A549 (cell line): ENCODE measurements around the gene SYNPR. TPM values are rescaled to one million over a fixed set of nuclear protein-coding genes. Genes with fewer than 3 reads are reported as not detected.

Source experiments
- ATAC-seq, 2 experiments: fragments of 200-7000 bp in 1 of 2; fragments of >200 bp in 1 of 2; cut with Nextera tagmentation in 1 of 2; cut with Tn5 transposase in 1 of 2; 3 replicates each; pipeline versions ENCODE4 v1.8.0 to v1.9.1; 2018 to 2020; ENCODE audit warnings: mild to moderate bottlenecking in 1 of 2, moderate library complexity in 1 of 2
- CTCF ChIA-PET: fragments of 300-600 bp; sonication (Branson Sonifier 250); formaldehyde crosslinking; extraction: SDS; loops from one replicate; lab custom pipeline; 2021; ENCODE audit warnings: antibody characterized with exemption, inconsistent platforms; lab: Yijun Ruan, JAX
- POLR2A ChIA-PET: fragments of 350-600 bp; formaldehyde crosslinking; extraction: SDS; loops from one replicate; lab custom pipeline; 2021; ENCODE audit warnings: antibody characterized with exemption, inconsistent platforms; lab: Yijun Ruan, JAX
- DNase-seq, 2 experiments: peaks; one replicate each; pipeline versions ENCODE4 v3.0.0 to v3.0.0-alpha.2; 2011 to 2016; ENCODE audit warnings: low read depth in 1 of 2, low spot score in 1 of 2
- FAIRE-seq: peaks from 2 replicates; lab custom pipeline; 2011; peaks lifted over from hg19 to GRCh38; lab: Jason Lieb, UNC
- H3K27ac ChIP-seq, 2 experiments: fragments of >200 bp; sonication (Bioruptor Twin); formaldehyde crosslinking; 3 replicates each; pipeline ENCODE4 v1.5.1; 2016 to 2017
- H3K4me1 ChIP-seq: fragments of >200 bp; sonication (Bioruptor Twin); formaldehyde crosslinking; 3 replicates; pipeline ENCODE4 v1.6.1; 2016
- H3K4me2 ChIP-seq: fragments of >200 bp; sonication (Bioruptor Twin); formaldehyde crosslinking; 3 replicates; pipeline ENCODE4 v1.6.1; 2016
- H3K4me3 ChIP-seq: fragments of >200 bp; sonication (Bioruptor Twin); formaldehyde crosslinking; 3 replicates; pipeline ENCODE4 v1.5.1; 2016
- H3K9me3 ChIP-seq: fragments of >200 bp; sonication (Bioruptor Twin); formaldehyde crosslinking; 3 replicates; pipeline ENCODE4 v1.6.1; 2016
- BHLHE40 ChIP-seq: IDR thresholded peaks from 2 replicates; pipeline ENCODE4 v1.6.1; 2012; ENCODE audit warnings: low read depth, low read length, inconsistent platforms
- CEBPB ChIP-seq, 2 experiments: fragments of >200 bp in 1 of 2; sonication (Bioruptor Twin) in 1 of 2; formaldehyde crosslinking in 1 of 2; IDR thresholded peaks; 2 replicates each; pipeline ENCODE4 v1.6.1; 2012 to 2016
- CHD2 ChIP-seq: fragments of 150-350 bp; IDR thresholded peaks from 2 replicates; pipeline ENCODE4 v1.6.1; 2014; ENCODE audit warnings: low read length; ENCODE audit not compliant: partially characterized antibody
- FOSB ChIP-seq: fragments of 250-450 bp; sonication (Bioruptor Pico); IDR thresholded peaks from 2 replicates; pipeline ENCODE4 v1.5.0; 2020; ENCODE audit warnings: mild to moderate bottlenecking, moderate library complexity
- FOSL2 ChIP-seq, 2 experiments: fragments of 450-650 bp in 1 of 2; fragments of >200 bp in 1 of 2; sonication (Bioruptor Twin) in 1 of 2; formaldehyde crosslinking; IDR thresholded peaks; 2 replicates each; pipeline versions ENCODE4 v1.5.0 to v1.6.1; 2016 to 2020; ENCODE audit warnings: mild to moderate bottlenecking in 1 of 2, moderate library complexity in 1 of 2
- HDAC2 ChIP-seq: fragments of 200-600 bp; sonication (generic); IDR thresholded peaks from 2 replicates; pipeline ENCODE4 v1.6.1; 2016
- HEYL ChIP-seq: fragments of 250-450 bp; sonication (Bioruptor Pico); IDR thresholded peaks from 2 replicates; pipeline ENCODE4 v1.8.0; 2021; ENCODE audit warnings: mild to moderate bottlenecking, moderate library complexity
- JUNB ChIP-seq: fragments of >200 bp; sonication (Bioruptor Twin); formaldehyde crosslinking; IDR thresholded peaks from 2 replicates; pipeline ENCODE4 v1.6.1; 2016
- KDM1A ChIP-seq: fragments of 200-600 bp; sonication (generic); IDR thresholded peaks from 2 replicates; pipeline ENCODE4 v1.6.1; 2016; ENCODE audit warnings: low read depth, mild to moderate bottlenecking
- MYC ChIP-seq: IDR thresholded peaks from 2 replicates; pipeline ENCODE4 v1.6.1; 2012; ENCODE audit warnings: mild to moderate bottlenecking, inconsistent platforms, low read length, improper control_type of control experiment, borderline replicate concordance
- NFE2L2 ChIP-seq: fragments of 150-350 bp; conservative IDR thresholded peaks from 2 replicates; pipeline ENCODE4 v1.6.1; 2014; ENCODE audit warnings: low read length
- NPAS2 ChIP-seq: fragments of 250-450 bp; sonication (Bioruptor Pico); IDR thresholded peaks from 2 replicates; pipeline ENCODE4 v1.8.0; 2022; ENCODE audit warnings: mild to moderate bottlenecking, moderate library complexity, borderline replicate concordance
- NR3C1 ChIP-seq: fragments of >200 bp; sonication (Bioruptor Twin); formaldehyde crosslinking; IDR thresholded peaks from 3 replicates; pipeline ENCODE4 v1.6.1; 2017
- POLR2AphosphoS2 ChIP-seq: conservative IDR thresholded peaks from 2 replicates; pipeline ENCODE4 v1.6.1; 2012; ENCODE audit warnings: low read length, improper control_type of control experiment, inconsistent platforms
- RAD21 ChIP-seq, 2 experiments: fragments of >200 bp in 1 of 2; sonication (Bioruptor Twin) in 1 of 2; formaldehyde crosslinking in 1 of 2; IDR thresholded peaks in 1 of 2; conservative IDR thresholded peaks in 1 of 2; 2 replicates in 1 of 2; 3 replicates in 1 of 2; pipeline ENCODE4 v1.6.1; 2012 to 2018; ENCODE audit warnings: inconsistent platforms in 1 of 2
- RCOR1 ChIP-seq: fragments of 150-350 bp; IDR thresholded peaks from 2 replicates; pipeline ENCODE4 v1.6.1; 2014; ENCODE audit warnings: antibody characterized with exemption, low read length, low read depth
- REST ChIP-seq: fragments of 200-600 bp; sonication (generic); IDR thresholded peaks from 2 replicates; pipeline ENCODE4 v1.6.1; 2016; ENCODE audit warnings: antibody characterized with exemption, mild to moderate bottlenecking, moderate library complexity
- RNF2 ChIP-seq: fragments of 200-600 bp; sonication (generic); IDR thresholded peaks from 2 replicates; pipeline ENCODE4 v1.6.1; 2016; ENCODE audit warnings: low read depth, mild to moderate bottlenecking, antibody characterized with exemption, moderate library complexity, borderline replicate concordance
- SMC3 ChIP-seq: fragments of >200 bp; sonication (Bioruptor Twin); formaldehyde crosslinking; IDR thresholded peaks from 3 replicates; pipeline ENCODE4 v1.6.1; 2018; ENCODE audit warnings: inconsistent platforms
- TFCP2L1 ChIP-seq: fragments of 250-450 bp; sonication (Bioruptor Pico); IDR thresholded peaks from 2 replicates; pipeline ENCODE4 v1.5.0; 2021; ENCODE audit warnings: mild to moderate bottlenecking
- ZC3H11A ChIP-seq: fragments of 450-650 bp; IDR thresholded peaks from 2 replicates; pipeline ENCODE4 v1.6.1; 2014; ENCODE audit warnings: antibody characterized with exemption, mild to moderate bottlenecking
- ZSCAN20 ChIP-seq: fragments of 250-450 bp; sonication (Bioruptor Pico); IDR thresholded peaks from 2 replicates; pipeline ENCODE4 v1.8.0; 2022; ENCODE audit warnings: mild to moderate bottlenecking, moderate library complexity
- WGBS: methylation state at CpG from one replicate; pipeline ENCODE4 v1.1.6; 2017; ENCODE audit errors: missing lambda C conversion rate; 5-methylcytosine and 5-hydroxymethylcytosine counted together
- polyA plus RNA-seq, 4 experiments: library from polyadenylated mRNA; depleted of rRNA in 3 of 4; stranded (reverse); fragments of >200 nt; fragmentation: RNase III in 1 of 4; extraction: RNeasy Plus Mini Kit Qiagen cat#74134 plus additional on column Dnase treatment in 1 of 4; gene quantifications; 2 replicates in 3 of 4; 3 replicates in 1 of 4; pipeline ENCODE4 v1.2.3, GENCODE V29; 2011 to 2017

The SYNPR gene
- polyA plus RNA-seq, 2 of the 4 experiments (the other 2 are of a cell fraction), result not detected

DNA sequence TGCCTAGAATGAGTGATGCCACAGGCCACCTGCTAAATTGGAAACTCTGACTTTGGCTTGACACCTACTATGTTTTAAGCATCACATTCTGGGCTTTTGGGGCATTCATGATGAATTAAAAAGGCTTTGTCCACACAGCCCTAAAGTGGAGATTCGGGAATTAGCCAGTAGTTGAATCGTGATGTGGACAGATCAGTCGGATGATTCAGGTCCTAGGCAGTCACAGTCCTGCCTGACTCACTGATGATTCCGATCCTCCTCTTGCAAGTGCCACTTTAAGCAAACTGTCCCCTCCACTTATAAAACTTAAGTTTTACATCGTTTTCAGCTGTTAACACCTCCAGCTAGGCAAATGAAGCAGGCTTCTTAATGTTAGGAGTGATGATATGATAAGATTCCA is 75.3 kb downstream of the SYNPR start:
- CTCF ChIA-PET, result interaction anchor here (3.1 kb wide), 1 partner anchor 465 kb away, joined by 12 read pairs; the partner anchor contains the start of gene C3orf49
- H3K4me2 ChIP-seq, result no peak overlapping the region
- WGBS, result 1% methylated on average over 5 of the region's 5 CpGs
- H3K4me3 ChIP-seq, result no peak overlapping the region
- FAIRE-seq (no peak), DNase-seq (no peak), ATAC-seq (no peak)
- TF ChIP-seq CHD2 (no peak), HDAC2 (no peak), RNF2 (no peak), FOSL2 (IDR thresholded peaks at IDR 0.05) (no peak), FOSL2 (CRISPR knock-in tag; IDR thresholded peaks at IDR 0.05) (no peak), RAD21 (conservative IDR thresholded peaks at IDR 0.05 in 1 of 2, IDR thresholded peaks at IDR 0.05 in 1 of 2) (no peak), NFE2L2 (no peak), NPAS2 (CRISPR knock-in tag) (no peak)
- no peaks in the 10 kb centered on the region for H3K9me3 ChIP-seq
- H3K4me1 ChIP-seq, result no peaks in the 10 kb centered on the region
- no peak overlapping the region for H3K27ac ChIP-seq
- POLR2A ChIA-PET, result no interaction called here

GRCh38 chr3:63354160-63354559 is 76.1 kb downstream of the SYNPR start:
- ChIA-PET POLR2A (no interaction called here), CTCF (interaction anchor here (0.6 to 3.1 kb wide), 2 partner anchors 393 to 464 kb away, joined by 3 to 12 read pairs; partner anchors contain the start of gene C3orf49)
- H3K27ac ChIP-seq, result no peak overlapping the region
- FAIRE-seq (no peak), ATAC-seq (no peak), DNase-seq (no peak)
- no peaks in the 10 kb centered on the region for H3K4me1 ChIP-seq
- WGBS, result 0% methylated on average over 1 of the region's 1 CpG
- no peak overlapping the region for H3K4me3 ChIP-seq
- H3K4me2 ChIP-seq, result no peak overlapping the region
- TF ChIP-seq CEBPB (IDR thresholded peaks at IDR 0.05), result no peak
- no peak for TF ChIP-seq ZSCAN20
- no peak for TF ChIP-seq RAD21 (conservative IDR thresholded peaks at IDR 0.05 in 1 of 2, IDR thresholded peaks at IDR 0.05 in 1 of 2)
- no peak for TF ChIP-seq POLR2AphosphoS2
- TF ChIP-seq KDM1A, result no peak
- no peak for TF ChIP-seq MYC
- TF ChIP-seq TFCP2L1, result no peak
- TF ChIP-seq FOSL2 (IDR thresholded peaks at IDR 0.05), result no peak
- no peak for TF ChIP-seq FOSL2 (CRISPR knock-in tag; IDR thresholded peaks at IDR 0.05)
- no peak for TF ChIP-seq BHLHE40
- TF ChIP-seq, all 56 proteins: peak for 0
- no peaks in the 10 kb centered on the region for H3K9me3 ChIP-seq

DNA sequence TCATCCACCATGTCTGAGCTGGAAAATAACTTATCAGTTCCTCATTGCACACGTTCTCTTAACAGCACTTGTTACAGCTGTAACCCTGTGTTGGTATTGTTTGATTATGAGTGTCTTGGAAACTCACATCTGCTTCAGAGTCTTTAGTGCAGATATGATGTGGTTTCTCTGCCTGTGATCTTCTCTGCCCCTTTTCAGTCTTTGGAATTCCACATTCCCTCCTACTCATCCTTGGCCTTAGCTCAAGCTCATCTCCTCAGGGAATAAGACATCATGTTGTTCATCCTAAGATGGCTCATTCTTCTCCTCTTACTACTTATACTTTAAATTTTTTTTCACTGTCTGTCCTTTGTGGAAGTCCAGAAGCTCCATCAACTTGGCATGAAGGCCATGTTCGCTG is 77.7 kb downstream of the SYNPR start:
- no peak for FAIRE-seq
- no peak for ATAC-seq
- no peak for DNase-seq
- H3K9me3 ChIP-seq, result no peaks in the 10 kb centered on the region
- H3K4me1 ChIP-seq, result no peaks in the 10 kb centered on the region
- POLR2A ChIA-PET, result no interaction called here
- CTCF ChIA-PET, result interaction anchor here (1.1 to 3.1 kb wide), 2 partner anchors 13 to 463 kb away, joined by 3 to 12 read pairs; partner anchors contain the start of gene C3orf49
- no peak overlapping the region for H3K4me3 ChIP-seq
- H3K4me2 ChIP-seq, result no peak overlapping the region
- 7% methylated on average over 2 of the region's 2 CpGs for WGBS
- H3K27ac ChIP-seq, result no peak overlapping the region
- TF ChIP-seq JUNB (no peak), RCOR1 (no peak), FOSB (no peak), HEYL (CRISPR knock-in tag) (no peak), CEBPB (IDR thresholded peaks at IDR 0.05) (no peak), SMC3 (no peak), NR3C1 (no peak), ZC3H11A (no peak)

DNA sequence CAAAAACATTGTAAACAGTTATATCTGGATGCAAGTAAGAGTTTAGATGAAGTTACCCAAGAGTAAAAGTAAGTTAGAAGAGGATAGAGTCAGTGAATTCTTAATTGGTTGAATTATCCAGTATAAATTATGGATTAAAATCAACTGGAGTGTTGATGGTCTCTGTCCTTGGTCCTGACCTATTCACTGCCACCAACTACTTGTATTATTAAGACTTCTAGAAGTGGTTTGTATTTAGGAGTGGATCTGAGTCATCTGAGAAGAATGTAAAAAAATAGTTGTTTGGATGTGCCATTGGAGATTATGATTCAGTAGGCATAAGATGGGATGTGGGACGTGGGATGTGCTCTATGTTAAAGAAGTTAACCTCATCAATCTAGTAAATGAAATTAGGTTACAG is 86.4 kb downstream of the SYNPR start:
- CTCF ChIA-PET, result interaction anchor here (1.3 to 2.2 kb wide), 2 partner anchors 14 to 455 kb away, joined by 4 to 12 read pairs; partner anchors contain the start of gene C3orf49

More for the DNA sequence above, 86.4 kb downstream of the SYNPR start:
- Histone ChIP-seq H3K4me2 (no peak overlapping the region), H3K9me3 (no peaks in the 10 kb centered on the region), H3K27ac (no peak overlapping the region), H3K4me1 (no peaks in the 10 kb centered on the region), H3K4me3 (no peak overlapping the region)
- DNase-seq, result no peak
- POLR2A ChIA-PET, result no interaction called here
- FAIRE-seq, result no peak
- 0% methylated on average over 1 of the region's 1 CpG for WGBS
- TF ChIP-seq HEYL (CRISPR knock-in tag), result no peak
- peak; percentile 82 for TF ChIP-seq REST
- ATAC-seq, result no peak
